Measurements from ENCODE around the gene IGHMBP2. TPM values are rescaled to one million over a fixed set of nuclear protein-coding genes. Genes with fewer than 3 reads are reported as not detected.
"Not testable (repeated sequence)": the region's sequence is repeated elsewhere in the genome, so short reads cannot be mapped to it uniquely, and the experiment has no call there.

The IGHMBP2 gene
- total RNA-seq, 4 donors from 2014 or later = 18.6 to 33.3 (median 30.5) TPM

DNA sequence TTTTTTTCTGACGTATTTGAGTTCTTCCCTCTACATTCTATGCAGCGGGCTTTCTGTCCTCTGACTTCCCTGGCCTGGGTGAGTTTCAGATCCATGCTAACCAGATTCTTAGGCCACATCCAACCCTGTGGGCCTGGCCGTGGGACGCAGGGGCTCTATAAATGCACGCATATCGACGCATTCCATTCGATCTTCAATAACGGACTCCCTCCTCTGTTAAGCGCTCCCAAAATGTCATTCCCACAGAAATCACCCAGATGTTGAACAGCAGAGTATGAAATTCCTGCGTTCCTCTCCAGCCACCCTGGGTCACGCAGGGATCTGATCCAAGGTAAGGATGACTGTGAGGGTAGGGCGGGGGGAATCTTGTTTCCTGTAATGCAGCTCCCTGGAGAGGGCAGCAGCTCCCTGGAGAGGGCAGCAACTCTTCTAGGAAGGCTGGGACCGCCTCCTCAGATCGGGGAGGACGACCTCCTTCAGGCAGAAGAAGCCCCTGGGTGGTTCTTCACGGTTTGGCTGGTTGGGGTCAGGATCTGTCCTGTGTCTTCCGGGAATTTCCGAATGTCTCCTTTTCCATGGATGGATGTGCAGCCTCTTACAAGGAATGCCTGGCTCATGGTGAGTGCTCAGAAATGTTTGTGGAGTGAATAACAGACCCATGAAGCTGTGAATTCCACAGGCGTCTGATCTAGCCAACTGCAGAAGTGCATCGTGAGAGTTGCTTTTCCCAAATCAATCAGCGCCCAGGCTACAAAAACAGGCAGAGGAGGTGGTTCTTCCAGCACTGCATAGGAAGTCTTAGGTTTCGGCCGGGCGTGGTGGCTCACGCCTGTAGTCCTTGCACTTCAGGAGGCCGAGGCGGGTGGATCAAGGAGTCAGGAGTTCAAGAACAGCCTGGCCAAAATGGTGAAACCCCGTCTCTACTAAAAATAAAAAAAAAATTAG lies 64.9 kb downstream of the IGHMBP2 start:
- 68 to 71% methylated on average over 29 of the region's 29 CpGs for WGBS, 2 donors

DNA sequence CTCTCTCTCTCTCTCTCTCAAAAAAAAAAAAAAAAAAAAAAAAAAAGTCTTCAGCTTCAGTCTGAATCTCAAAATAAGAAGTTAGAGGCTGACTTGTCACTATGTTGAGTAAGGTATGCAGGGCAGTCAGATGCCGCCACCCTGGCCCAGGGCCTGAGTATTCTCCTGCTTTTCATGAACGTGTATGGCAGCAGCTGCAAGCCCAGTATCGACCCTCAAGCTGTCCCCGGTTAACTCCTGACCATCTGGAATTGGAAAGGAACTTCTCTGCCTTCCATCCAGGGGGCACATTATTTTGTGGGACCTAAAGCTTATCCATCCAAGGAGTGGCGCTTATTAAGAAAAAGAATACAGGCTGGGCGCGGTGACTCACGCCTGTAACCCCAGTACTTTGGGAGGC lies 65.7 kb downstream of the IGHMBP2 start:
- no peak overlapping the region for H3K4me3 ChIP-seq (ENCODE audit: low read depth, poor library complexity, severe bottlenecking)
- WGBS, 2 donors = 65 to 68% methylated on average over 8 of the region's 8 CpGs
- peak in 1 of 2 donors; percentile 63 for DNase-seq (ENCODE audit: low spot score in 2 of 2)
- intact Hi-C loops (cut with DNase I; ENCODE audit: low total_unique reads) = no loop called here
- no peak for TF ChIP-seq CTCF (IDR thresholded peaks at IDR 0.05)
- no peak for TF ChIP-seq POLR2A (IDR thresholded peaks at IDR 0.05)

More for the DNA sequence above, 64.9 kb downstream of the IGHMBP2 start:
- no peak overlapping the region for H3K4me3 ChIP-seq (ENCODE audit: low read depth, poor library complexity, severe bottlenecking)
- peak in 1 of 2 donors; percentile 70 for DNase-seq (ENCODE audit: low spot score in 2 of 2)
- intact Hi-C loops (cut with DNase I; ENCODE audit: low total_unique reads) = no loop called here
- TF ChIP-seq CTCF (IDR thresholded peaks at IDR 0.05) = no peak
- no peak for TF ChIP-seq POLR2A (IDR thresholded peaks at IDR 0.05)

DNA sequence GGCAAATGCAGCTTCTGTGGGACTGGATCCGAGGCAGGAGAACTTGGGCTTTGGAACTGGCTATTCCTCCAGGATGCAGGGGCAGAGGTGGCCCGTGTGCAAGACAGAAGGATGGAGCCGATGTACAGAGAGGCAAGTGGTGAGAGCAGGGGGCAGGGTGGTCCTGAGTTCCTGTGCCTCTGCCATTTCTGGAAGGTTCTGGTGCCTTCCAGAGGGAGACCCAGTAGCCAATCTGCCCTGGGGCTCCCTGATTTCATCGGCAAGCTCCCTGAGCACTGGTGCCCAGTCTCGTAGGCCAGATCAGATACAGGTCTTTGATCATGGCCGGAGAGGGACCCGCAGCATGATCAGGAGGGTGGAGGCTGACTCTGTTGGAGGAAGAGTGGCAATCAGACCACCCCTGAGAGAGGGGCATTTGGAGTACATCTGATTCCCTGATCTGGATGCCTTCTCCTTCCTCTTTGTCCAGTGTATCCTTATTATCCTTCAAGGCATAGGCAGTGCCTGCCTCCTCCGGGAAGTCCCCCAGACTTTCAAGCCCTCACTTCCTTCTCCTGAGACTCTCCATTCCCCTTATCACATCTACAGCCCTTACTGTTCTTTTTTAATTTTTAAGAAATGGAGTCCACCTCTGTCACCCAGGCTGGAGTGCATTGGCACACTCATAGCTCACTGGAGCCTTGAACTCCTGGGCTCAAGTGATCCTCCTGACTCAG lies 67.4 kb downstream of the IGHMBP2 start:
- intact Hi-C loops (cut with DNase I; ENCODE audit: low total_unique reads) = no loop called here
- H3K4me3 ChIP-seq (ENCODE audit: low read depth, poor library complexity, severe bottlenecking) = no peak overlapping the region
- WGBS, 2 donors = 87 to 90% methylated on average over 8 of the region's 8 CpGs
- TF ChIP-seq CTCF (IDR thresholded peaks at IDR 0.05) (no peak), POLR2A (IDR thresholded peaks at IDR 0.05) (no peak)
- DNase-seq (ENCODE audit: low spot score in 2 of 2) = peak in 1 of 2 donors; percentile 59

DNA sequence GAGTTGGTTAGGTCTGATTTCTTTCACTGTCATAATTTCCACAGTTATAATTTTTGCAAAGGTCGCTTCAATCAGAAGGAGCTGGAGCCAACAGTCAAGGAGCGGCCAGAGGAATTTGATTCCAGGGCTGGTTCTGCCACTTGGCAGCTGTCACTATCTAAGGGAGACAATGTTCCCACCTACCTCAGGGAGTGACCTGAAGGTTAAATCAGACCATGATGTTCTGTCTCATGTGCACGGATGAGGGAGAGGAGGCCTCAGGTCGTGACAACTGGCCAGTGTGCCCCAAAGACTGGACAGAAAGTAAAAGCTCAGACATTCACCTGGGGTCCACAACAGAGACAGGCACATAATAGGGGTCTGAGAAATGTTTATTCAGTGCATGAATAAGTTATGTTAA lies 69.5 kb downstream of the IGHMBP2 start:
- peak in 1 of 2 donors; percentile 63 for DNase-seq (ENCODE audit: low spot score in 2 of 2)
- 73 to 85% methylated on average over 4 of the region's 4 CpGs for WGBS, 2 donors
- intact Hi-C loops (cut with DNase I; ENCODE audit: low total_unique reads) = no loop called here
- no peak for TF ChIP-seq CTCF (IDR thresholded peaks at IDR 0.05)
- TF ChIP-seq POLR2A (IDR thresholded peaks at IDR 0.05) = no peak
- no peak overlapping the region for H3K4me3 ChIP-seq (ENCODE audit: low read depth, poor library complexity, severe bottlenecking)

DNA sequence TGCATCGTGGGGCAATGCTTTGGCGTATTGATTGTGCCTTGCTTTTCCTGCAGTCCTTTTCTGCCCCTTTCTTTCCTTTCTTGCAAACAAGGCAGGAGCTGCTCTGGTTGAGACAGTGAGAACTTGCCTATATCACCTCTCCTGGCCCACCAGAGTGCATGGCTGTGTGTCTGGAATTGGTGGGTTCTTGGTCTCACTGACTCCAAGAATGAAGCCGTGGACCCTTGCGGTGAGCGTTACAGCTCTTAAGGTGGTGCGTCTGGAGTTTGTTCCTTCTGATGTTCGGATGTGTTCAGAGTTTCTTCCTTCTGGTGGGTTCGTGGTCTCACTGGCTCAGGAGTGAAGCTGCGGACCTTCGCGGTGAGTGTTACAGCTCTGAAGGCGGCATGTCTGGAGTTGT lies 70.0 kb downstream of the IGHMBP2 start:
- DNase-seq (ENCODE audit: low spot score in 2 of 2) = peak in 1 of 2 donors; percentile 57
- intact Hi-C loops (cut with DNase I; ENCODE audit: low total_unique reads); H3K4me3 ChIP-seq (ENCODE audit: low read depth, poor library complexity, severe bottlenecking): not testable (repeated sequence)
- WGBS, 2 donors = 92% methylated on average over 12 of the region's 12 CpGs
